Nucleus accumbens (tissue), 56 donors: ENCODE data around the gene PRAME.
"Not testable (repeated sequence)": the region's sequence is repeated elsewhere in the genome, so short reads cannot be mapped to it uniquely, and the experiment has no call there.

Experiments
- DNase-seq, 56 donors: peaks; one replicate each; lab custom pipeline; 2025; lab: John Stamatoyannopoulos, UW

The PRAME gene

GRCh38 chr22:22583030-22583429, 24.0 kb upstream of the PRAME start:
- DNase-seq: no peak

DNA sequence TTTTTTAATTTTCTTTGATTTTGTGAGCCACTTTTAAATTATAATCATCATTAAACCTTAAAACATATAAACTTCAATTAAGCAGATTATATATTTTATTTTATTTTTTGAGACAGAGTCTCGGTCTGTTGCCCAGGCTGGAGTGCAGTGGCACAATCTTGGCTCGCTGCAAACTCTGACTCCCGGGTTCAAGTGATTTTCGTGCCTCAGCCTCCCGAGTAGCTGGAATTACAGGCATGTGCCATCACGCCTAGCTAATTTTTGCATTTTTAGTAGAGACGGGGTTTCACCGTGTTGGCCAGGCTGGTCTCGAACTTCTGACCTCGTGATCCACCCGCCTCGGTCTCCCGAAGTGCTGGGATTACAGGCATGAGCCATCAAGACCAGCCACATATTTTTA, 22.5 kb upstream of the PRAME start:
- not testable (repeated sequence) for DNase-seq

DNA sequence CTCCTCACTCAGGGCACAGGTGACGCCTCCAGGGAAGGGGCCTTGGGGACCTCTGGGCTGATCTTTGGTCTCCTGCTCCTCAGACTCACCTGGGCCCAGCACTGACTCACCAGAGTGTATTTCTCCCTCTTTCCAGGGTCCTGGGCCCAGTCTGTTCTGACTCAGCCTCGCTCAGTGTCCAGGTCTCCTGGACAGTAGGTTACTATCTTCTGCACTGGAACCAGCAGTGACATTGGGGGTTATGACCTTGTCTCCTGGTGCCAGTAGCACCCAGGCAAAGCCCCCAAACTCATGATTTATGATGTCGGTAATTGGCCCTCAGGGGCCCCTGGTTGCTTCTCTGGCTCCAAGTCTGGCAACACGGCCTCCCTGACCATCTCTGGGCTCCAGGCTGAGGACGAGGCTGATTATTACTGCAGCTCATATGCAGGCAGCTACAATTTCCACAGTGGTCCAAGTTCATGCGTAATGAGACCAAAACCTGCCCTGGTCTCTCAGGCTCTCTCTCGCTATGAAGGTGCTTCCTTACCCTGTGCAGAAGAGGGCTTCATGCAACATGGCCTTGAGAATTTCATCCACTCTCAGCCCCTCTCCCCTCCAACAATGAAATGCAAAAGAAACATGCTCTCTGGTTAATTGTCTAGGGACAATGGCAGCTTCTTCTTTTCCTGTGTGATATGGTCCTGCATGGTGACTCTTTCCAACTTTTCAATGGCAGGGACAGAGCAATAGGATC, 21.0 kb upstream of the PRAME start:
- no peak for DNase-seq

DNA sequence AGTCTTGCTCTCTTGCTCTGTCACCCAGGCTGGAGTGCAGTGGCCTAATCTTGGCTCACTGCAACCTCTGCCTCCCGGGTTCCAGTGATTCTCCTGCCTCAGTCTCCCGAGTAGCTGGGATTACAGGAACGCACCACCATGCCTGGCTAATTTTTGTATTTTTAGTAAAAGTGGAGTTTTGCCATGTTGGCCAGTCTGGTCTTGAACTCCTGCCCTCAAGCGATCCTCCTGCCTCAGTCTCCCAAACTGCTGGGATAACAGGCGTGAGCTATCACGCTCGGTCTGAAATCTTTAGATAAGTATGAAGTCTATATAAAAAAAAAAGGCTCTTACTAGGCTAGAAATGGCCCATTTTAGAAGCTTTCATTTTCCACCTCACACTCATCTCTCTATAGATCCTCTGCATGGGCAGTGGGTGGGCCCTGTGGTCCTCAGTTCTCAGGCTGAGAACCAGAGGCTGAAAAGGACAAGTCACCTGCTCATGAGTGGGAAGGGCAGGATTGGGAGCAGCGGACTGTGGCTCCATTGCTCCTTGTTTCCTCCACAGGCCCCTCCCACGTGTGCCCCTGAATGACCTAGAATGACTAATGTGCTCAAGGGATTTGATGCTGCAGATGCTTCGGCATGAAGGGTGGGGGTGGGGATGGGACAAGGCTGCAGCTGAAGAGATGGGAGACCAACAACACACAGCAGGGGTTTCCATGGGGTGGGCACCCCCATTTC, 19.8 kb upstream of the PRAME start:
- DNase-seq: no peak

- DNase-seq: no peak
These were observed 17.9 kb upstream of the PRAME start for GRCh38 chr22:22576989-22577427.

GRCh38 chr22:22576244-22576988, 17.4 kb upstream of the PRAME start:
- peak in 16 of 56 donors; percentile 0 to 54 (median 9) for DNase-seq

- DNase-seq: no peak
These were observed 15.3 kb upstream of the PRAME start for GRCh38 chr22:22574361-22574760.

DNA sequence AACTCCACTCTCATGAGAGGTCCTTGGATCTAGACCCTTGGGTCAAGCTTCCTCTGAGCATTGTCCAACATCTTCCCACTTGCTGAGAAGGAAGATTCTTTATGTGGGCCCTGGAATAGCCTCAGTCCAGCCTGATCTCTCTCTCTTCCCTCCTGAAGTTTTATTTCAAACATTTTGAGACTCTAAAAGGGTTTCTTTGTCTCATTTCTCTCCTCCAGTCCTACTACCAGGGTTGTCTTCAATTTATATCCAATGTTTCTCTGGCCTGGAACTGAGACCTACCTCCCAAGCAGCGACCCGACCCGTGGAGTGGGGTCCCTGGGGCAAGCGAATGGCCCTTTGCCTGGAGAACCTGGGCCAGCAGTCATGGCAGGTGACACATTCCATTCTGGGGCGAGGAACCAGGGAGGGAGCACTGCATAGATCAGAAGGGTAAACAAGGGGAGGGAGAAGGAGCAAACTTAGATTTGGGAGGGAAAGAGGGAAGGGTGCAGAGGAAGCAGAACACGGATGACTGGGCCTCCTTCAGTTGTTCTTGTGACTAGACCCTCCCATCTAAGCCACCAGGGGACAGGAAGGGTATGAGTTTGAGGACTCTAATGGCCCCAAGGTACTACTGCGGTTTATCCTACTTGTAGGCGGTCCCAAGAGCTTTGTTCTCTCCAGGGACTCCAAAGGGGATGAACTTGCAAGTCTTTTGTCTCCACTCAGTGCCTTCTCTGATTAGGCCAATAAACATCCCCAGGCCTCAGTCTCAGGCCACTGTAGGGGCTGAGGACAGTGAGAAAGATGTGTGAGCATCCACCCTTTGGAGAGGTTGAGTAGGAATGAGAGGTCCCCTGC, 14.2 kb upstream of the PRAME start:
- no peak for DNase-seq

DNA sequence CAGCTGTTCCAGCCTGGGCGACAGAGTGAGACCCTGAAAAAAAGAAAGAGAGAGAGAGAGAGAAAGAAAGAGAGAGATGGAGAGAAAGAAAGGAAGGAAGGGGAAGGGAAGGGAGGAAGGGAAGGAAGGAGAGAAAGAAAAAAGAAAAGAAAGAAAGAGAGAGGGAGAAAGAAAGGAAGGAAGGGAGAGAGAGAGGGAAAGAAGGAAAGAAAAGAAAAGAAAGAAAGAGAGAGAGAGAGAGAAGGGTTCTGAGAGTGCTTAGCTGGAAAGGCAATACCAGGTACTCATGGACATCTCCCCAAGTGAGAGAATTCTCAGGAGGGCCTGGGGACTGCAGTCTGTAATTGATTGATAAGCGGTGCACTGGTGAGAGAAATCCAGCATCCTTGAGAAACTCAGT, 12.8 kb upstream of the PRAME start:
- DNase-seq: no peak

DNA sequence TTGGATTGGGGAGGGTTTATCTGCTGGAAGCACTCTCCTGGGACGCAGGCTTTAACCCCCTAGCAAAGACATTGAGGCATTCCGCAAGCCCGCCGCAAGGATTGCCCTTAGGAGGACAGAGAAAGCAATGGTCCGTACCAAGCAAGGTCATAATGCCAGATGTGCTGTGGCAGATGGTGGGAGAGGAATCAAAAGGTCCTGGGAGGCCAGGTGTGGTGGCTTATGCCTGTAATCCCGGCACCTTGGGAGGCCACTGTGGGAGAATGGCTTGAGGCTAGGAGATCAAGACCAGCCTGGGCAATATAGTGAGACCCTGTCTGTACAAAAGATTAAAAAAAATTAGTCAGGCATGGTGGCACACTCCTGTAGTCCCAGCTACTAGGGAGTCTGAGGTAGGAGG, 12.4 kb upstream of the PRAME start:
- DNase-seq: no peak

- no peak for DNase-seq
These were observed 10.2 kb upstream of the PRAME start for GRCh38 chr22:22569218-22569617.

- no peak for DNase-seq
These were observed 6.9 kb upstream of the PRAME start for GRCh38 chr22:22565981-22566380.

DNA sequence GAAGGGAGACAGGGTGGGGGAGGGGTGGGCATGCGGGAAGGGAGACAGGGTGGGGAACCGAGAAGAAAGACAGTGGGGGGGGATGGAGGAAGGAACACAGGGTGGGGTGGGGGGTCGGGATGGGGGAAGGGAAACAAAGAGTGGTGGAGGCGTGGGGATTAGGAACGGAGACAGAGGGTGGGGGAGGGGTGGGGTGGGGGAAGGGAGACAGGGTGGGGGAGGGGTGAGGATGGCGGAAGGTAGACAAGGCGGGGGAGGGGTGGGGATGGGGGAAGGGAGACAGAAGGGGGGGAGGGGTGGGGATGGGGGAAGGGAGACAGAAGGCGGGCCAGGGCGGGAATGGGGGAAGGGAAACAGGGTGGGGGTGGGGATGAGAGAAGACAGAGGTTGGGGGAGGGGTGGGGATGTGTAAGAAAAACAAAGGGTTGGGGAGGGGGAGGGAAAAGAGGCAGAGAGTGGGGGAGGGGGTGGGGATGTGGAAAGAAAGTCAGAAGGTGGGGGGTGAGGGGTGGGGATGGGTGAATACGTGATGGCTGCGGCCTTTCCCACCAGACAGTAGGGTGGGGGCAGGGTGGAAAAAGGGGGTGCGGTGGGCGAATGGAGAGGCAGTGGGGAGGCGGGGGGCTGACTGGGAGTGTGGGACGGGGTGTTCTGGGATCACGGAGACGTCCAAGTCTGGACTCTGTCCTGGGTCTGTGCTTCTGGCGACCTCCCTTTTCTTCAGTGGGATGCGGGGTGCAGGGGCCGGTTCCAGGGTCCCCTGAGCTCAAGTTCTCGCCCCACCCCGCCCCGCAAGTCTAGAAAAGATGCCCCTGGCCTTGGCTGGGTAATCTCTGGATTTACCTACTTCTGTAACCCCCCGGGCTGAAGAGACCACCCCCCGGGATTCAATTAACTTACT, 744 bp downstream of the PRAME start:
- no peak for DNase-seq

DNA sequence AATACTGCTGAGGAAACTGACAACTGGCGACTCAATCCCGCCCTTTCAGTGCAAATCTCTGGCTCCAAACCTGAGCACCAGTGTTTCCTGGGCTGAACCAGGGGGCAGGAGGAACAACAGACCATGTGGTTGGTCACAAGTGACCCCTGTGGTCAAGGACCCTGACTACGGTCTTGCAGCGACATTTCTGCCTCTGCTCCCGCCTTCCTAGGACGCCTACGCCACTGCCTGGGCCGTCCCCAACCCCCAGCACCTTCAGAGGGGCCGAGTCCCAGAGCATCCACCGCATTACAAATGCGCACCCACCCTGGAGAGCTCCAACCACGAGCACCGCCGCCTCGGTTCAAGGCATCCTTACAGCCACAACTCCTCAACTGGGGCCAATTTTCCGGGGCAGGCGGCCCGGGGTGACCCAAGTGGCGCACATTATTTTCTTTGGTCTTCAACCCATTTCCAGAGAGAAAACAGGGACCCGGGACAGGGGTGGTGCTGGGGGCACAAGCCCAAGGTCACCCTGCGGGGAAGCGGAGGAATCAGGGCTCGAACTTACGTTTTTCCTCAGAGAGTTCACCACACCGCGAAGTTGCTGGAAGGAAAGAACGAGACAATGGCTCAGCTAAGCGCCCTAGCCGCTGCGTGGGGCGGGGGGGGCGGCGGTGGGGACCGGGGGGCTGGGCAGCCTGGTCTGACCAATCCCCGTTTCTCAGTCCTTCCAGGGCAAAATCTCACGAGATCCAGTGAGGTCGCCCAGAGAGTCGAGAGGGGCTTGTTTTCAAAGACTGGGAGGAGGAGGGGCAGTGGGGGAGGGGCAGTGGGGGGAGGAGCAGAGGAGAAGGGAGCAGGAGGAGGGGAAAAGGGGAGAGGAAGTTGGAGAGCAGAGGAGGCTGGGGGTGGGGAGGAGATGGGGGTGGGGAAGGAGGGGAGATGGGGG, 1.8 kb downstream of the PRAME start:
- no peak for DNase-seq

DNA sequence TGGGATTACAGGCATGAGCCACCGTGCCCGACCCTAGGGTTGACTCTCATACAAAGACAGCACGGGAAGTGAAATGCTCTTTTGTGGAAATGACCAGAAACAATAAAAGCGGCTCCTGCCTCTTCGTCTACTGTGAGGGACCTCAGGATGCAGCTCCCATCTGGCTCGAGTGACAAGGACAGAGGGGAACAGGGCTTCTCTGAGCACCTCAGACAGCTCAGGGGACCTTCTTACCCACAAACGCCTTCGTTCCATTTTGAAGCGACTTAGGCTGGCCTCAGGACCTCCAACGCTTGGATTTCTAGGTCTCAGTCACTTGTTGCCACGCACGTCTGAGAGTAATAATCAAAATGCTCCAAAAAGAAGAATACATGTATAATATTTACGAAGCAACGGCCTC, 2.5 kb downstream of the PRAME start:
- DNase-seq: no peak

GRCh38 chr22:22555596-22555995, 3.5 kb downstream of the PRAME start:
- no peak for DNase-seq

DNA sequence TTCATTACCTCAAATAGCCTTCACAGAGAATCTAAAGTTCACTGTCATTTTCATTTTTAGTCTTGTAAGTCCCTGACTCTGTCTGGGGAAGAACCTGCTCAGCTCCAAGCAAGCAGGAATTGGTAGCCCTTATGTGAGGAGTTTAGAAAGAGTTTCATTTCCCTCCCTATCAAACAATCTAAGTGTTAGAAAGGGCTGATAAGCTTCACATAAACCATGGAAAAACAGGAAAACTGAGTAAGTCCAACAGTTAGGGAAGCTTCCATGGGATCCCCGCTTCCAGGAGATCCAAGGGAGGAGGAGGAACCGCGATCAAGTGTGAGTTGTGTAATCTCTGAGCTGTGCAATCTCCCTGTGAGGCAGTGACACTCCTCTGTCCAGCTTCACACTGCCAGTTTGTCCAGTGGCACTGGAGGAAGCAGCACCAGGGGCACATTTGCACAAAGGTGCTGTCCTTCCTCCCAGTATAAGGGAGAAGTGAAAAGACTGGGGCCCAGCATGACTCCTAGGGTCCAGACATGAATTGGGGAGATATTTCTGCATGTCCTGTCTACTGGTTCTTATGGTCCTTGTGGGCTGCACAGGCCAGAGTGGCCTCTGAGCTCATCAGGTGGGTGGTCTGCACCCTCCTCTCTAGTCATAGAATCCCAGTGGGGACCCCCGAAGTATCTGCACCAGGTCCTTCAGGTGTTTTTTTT, 4.3 kb downstream of the PRAME start:
- DNase-seq: no peak
